ENCODE measurements around the gene XPR1.
A peak's percentile ranks its signal among the peaks of the same experiment; 100 is the strongest.
"Not testable (repeated sequence)": the region's sequence is repeated elsewhere in the genome, so short reads cannot be mapped to it uniquely, and the experiment has no call there.

The XPR1 gene

DNA sequence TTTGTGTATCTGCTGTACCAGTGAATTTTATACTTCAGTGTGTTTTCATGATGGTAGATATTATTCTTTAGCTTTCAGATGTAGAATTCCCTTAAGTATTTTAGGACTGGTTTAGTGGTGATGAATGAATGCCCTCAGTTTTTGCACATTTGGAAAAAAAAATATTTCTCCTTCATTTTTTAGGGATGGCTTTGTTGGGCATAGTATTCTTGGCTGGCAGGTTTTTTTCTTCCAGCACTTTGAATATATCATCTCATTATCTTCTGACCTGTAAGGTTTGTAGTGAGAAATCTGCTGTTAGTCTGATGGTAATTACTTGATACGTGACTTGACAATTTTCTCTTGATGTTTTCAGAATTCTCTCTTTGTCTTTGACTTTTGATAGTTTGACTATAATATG, 66.8 kb downstream of the XPR1 start:
- no peak for DNase-seq (ENCODE audit: extremely low spot score, insufficient read length, low read depth)
- FAIRE-seq = no peak

DNA sequence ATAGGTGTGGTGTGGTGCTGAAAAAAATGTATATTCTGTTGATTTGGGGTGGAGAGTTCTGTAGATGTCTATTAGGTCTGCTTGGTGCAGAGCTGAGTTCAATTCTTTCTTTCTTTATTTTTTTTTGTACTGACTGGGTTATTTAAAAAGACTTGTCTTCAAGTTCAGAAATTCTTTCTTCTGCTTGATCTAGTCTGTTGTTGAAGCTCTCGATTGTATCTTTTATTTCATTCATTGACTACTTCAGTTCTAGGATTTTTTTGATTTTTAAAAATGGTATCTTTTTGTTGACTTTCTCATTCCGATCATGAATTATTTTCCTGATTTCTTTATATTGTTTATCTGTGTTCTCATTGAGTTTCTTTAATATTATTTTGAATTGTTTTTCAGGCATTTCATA, 70.6 kb downstream of the XPR1 start:
- DNase-seq (ENCODE audit: extremely low spot score, insufficient read length, low read depth) = not testable (repeated sequence)

DNA sequence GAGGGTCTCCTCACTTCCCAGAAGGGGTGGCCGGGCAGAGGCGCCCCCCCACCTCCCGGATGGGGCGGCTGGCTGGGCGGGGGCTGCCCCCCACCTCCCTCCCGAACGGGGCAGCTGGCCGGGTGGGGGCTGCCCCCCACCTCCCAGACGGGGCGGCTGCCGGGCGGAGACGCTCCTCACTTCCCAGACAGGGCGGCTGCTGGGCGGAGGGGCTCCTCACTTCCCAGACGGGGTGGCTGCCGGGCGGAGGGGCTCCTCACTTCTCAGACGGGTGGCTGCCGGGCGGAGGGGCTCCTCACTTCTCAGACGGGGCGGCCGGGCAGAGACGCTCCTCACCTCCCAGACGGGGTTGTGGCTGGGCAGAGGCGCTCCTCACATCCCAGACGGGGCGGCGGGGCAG, 78.9 kb downstream of the XPR1 start:
- not testable (repeated sequence) for DNase-seq (ENCODE audit: extremely low spot score, insufficient read length, low read depth); FAIRE-seq

More for the DNA sequence above, 70.6 kb downstream of the XPR1 start:
- not testable (repeated sequence) for FAIRE-seq

DNA sequence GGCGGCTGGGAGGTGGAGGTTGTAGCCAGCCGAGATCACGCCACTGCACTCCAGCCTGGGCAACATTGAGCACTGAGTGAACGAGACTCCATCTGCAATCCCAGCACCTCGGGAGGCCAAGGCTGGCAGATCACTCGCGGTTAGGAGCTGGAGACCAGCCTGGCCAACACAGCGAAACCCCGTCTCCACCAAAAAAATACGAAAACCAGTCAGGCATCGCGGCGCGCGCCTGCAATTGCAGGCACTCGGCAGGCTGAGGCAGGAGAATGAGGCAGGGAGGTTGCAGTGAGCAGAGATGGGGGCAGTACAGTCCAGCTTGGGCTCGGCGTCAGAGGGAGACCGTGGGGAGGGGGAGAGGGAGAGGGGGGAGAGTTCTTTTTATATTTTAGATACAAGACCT, 79.4 kb downstream of the XPR1 start:
- not testable (repeated sequence) for FAIRE-seq; DNase-seq (ENCODE audit: extremely low spot score, insufficient read length, low read depth)

DNA sequence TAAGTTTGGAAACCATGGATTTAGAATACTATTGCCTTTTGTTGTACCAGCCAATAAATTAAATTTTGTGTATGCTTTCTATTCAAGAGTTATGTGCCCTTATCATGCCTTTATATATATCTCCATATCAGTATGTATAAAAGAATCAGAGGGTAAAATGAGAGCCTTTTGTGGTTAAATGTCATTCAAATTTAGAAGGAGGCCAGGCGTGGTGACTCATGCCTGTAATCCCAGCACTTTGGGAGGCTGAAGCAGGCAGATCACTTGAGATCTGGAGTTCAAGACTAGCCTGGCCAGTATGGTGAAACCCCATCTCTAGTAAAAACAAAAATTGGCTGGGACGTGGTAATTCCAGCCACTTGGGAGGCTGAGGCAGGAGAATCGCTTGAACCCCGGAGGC, 88.9 kb downstream of the XPR1 start:
- DNase-seq (ENCODE audit: extremely low spot score, insufficient read length, low read depth) = no peak
- no peak for FAIRE-seq

DNA sequence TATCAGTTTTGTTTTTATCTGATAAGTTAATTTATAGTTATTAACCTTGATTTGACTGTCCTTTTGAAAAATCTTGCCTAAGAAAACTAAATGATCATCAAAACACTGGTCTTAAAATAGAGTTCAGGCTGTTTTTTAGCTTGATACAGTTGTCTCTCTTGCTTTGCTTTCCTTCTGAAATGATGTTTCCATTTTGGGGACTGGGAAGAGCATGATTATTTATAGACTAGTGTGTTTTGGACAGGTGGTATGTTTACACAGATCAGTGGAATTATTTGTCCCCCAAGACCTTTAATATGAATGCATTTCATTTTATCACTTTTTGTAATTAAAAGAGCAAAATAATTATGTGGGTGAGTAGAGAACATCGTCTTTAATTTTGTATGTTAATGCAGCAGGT, 90.8 kb downstream of the XPR1 start:
- DNase-seq (ENCODE audit: extremely low spot score, insufficient read length, low read depth) = no peak
- FAIRE-seq = no peak

DNA sequence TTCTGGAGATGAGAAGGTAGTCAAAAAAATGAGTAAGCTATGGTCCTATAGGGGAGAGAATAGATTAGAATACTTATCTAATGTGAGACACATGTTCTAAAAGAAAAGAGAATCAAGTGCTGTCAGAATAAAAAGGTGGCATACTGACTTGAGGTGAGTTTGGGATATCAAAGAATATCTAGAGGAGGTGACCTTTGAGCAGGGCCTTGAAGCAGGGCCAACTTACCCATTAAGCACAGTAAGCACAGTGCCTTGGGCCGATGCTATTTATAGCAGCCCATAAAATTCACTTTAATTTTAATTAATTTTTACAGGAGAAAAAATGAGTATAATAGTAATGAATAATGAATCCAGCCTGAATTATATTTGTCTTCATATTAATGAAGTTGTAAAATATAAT, 92.2 kb downstream of the XPR1 start:
- FAIRE-seq = no peak

DNA sequence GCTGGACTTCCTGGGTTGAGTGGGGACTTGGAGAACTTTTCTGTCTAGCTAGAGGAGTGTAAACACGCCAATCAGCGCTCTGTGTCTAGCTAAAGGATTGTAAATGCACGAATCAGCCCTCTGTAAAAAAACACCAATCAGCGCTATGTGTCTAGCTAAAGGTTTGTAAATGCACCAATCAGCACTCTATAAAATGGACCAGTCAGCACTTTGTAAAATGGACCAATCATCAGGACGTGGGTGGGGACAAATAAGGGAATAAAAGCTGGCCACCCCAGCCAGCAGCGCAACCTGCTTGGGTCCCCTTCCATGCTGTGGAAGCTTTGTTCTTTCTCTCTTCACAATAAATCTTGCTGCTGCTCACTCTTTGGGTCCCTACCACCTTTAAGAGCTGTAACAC, 94.2 kb downstream of the XPR1 start:
- not testable (repeated sequence) for DNase-seq (ENCODE audit: extremely low spot score, insufficient read length, low read depth); FAIRE-seq

More for the DNA sequence above, 92.2 kb downstream of the XPR1 start:
- no peak for DNase-seq (ENCODE audit: extremely low spot score, insufficient read length, low read depth)

DNA sequence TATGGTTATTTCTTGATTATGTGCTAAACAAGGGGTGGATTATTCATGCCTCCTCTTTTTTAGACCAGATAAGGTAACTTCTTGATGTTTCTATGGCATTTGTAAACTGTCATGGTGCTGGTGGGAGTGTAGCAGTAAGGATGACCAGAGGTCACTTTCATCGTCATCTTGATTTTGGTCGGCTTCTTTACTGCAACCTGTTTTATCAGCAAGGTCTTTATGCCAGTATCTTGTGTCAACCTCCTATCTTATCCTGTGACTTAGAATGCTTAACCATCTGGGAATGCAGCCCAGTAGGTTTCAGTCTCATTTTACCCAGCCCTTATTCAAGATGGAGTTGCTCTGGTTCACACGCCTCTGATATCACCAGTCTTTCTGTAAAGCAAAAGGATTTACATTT, 95.9 kb downstream of the XPR1 start:
- peak; percentile 12 for FAIRE-seq
- DNase-seq (ENCODE audit: extremely low spot score, insufficient read length, low read depth) = not testable (repeated sequence)

DNA sequence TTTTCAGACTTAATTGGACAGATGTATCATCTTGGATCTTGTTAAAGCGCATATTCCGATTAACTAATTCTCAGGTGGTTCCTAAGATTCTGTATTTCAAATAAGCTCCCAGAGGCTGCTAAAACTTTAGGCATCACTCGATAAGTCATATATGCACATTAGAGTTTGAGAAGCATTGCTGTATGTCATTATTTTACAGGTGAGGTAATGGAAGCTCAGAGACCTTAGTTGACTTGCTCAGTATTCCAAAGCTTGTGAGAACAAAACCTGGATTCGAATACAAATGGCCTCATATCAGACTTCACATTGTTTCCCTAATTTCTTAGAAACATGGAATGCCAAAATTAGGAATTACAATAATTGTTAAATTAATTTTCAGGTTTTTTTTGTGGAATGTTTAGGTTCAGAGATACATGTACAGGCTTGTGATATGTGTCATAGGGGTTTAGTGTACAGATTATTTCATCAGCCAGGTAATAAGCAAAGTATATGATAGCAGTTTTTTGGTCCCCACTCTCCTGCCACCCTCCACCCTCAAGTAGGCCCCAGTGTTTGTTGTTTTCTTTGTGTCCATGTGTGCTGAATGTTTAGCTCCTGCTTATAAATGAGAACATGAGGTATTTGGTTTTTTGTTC, 96.8 kb downstream of the XPR1 start:
- FAIRE-seq (no peak), DNase-seq (ENCODE audit: extremely low spot score, insufficient read length, low read depth) (no peak)

DNA sequence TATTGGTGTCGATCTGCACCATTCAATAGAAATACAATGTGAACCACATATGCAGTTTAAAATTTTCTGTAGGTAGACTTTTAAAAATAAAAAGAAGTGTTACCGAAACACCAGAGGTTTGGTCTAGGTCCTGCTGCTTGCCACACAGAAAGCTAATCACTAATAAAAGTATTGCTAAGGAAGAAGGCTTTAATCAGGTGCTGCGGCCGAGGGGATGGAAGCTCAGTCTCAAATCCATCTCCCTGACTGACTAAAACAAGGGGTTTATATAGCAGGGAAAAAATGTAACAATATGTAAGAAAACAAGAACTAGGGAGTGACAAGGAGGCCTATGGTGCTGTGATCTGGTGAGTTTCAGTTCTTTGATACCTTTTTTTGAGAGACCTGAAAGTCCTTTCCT, 99.3 kb downstream of the XPR1 start:
- no peak for FAIRE-seq
- no peak for DNase-seq (ENCODE audit: extremely low spot score, insufficient read length, low read depth)

DNA sequence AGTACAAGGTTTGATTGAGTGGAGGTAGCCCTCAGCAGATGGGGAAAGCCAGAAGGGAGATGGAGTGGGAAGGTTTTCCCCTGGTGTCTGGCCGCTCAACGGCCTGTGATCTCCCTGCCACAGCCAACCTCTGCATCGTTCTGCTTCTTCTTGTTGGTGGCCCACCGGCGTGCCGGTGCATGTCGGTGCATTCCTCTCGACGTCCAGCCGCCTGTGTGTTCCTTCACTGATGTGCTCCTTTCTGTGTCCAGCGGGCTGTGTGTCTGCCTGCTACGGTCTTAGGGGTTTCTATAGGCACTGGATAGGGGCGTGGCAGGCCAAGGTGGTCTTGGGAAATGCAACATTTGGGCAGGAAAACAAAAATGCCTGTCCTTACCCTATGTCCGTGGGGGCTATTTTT, 101.0 kb downstream of the XPR1 start:
- DNase-seq (ENCODE audit: extremely low spot score, insufficient read length, low read depth) (no peak), FAIRE-seq (no peak)

DNA sequence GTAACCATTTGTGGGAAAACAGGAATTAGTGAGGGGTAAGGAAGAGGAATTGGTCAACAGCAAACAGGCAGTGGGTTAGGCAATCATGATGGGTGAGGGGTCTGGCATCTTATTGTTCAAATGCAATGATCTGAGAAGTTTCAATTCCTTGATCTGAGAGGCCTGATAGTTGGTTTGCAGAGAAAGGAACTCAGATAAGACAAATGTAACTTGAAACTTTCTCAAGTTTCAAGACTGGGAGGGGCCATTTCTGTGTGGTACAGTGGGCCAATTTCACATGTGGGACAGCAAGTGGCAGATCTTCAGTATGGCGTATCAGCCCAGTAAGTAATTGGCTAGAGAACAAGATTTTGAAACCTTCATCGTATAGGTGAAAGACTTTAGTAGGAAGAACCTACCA, 102.5 kb downstream of the XPR1 start:
- DNase-seq (ENCODE audit: extremely low spot score, insufficient read length, low read depth) (no peak), FAIRE-seq (no peak)

DNA sequence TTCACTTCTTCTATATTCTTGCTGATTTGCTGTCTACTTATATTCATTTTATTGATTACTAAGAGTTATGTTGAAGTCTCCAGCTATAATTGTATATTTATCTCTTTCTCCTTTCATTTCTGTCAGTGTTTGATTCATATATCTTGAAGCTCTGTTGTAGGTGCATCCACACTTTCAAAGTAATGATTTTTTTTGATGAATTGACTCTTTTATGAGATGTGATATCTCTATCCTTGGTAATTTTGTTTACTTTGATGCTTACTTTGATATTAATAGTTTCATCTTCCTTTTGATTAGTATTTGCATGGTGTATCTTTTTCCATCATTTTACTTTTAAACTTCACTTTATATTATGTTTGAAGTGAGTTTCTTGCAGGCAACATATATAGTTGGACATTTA, 110.8 kb downstream of the XPR1 start:
- DNase-seq (ENCODE audit: extremely low spot score, insufficient read length, low read depth) = no peak
- no peak for FAIRE-seq

DNA sequence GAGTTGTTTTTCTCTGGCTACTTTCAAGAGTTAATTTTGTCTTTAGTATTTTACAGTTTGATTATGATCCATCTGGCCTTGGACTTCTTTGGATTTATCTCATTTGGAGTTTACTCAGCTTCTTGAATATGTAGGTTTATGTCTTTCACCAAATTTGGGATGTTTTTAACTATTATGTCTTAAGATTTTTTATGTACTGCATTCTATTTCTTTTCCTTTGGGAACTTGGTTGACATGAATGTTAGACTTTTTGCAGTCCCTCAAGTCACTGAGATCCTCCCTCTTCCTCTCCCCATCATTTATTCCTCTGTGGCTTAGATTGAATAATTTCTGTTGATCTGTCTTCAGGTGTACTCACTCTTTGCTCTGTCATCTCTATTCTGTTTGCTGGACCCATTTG, 112.0 kb downstream of the XPR1 start:
- FAIRE-seq (no peak), DNase-seq (ENCODE audit: extremely low spot score, insufficient read length, low read depth) (no peak)

DNA sequence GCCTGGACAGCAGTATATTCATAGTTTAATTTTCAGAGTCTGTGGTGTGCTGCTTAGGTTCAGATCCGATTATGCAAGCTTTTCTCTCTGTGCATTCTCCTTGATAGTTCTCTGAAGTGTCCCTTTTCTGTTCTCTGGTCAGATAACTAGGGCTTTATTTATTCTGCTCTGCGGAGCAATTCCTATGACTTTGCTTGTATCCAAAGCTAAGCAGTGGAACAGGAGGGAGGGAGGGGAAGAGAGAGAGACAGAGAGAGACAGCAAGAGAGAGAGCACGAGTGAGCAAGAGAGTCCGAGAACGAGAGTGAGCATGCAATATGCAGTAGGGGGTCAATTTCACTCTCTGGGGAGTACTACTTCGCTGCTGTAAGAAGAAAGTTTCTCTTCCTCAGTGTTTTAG, 113.3 kb downstream of the XPR1 start:
- no peak for FAIRE-seq
- no peak for DNase-seq (ENCODE audit: extremely low spot score, insufficient read length, low read depth)

DNA sequence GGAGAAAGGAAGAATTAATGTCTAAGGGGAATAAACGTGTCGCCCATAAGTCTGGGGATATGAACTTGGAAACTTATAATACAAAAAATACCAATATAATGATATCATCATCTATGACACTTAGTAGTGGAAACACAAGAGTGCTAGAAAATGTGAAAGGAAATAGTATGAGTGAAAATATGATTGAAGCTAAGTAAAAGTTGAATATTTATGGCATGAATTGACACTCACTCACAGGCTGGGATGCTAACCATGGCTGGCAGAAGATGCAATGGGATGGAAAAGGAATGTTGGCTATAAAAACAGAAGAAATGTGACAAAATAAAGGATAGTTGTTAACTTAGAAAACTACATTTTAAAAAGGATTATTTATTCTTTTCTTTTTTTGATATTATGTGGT, 120.1 kb downstream of the XPR1 start:
- DNase-seq (ENCODE audit: extremely low spot score, insufficient read length, low read depth) = no peak
- no peak for FAIRE-seq

DNA sequence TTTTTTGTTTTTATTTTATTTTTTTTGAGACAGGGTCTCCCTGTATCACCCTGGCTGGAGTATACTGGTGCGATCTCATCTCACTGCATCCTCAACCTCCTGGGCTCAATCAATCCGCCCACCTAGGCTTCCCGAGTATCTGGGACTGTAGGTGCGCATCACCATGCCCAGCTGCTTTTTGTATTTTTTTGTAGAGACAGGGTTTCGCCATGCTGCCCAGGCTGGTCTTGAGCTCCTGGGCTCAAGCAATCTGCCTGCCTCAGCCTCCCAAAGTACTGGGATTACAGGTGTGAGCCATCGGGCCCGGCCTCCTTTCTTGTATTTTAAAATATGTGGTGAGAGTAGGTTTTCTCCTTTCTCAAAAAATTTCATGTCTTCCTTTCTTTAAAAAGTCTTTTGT, 122.6 kb downstream of the XPR1 start:
- no peak for DNase-seq (ENCODE audit: extremely low spot score, insufficient read length, low read depth)
- FAIRE-seq = no peak

DNA sequence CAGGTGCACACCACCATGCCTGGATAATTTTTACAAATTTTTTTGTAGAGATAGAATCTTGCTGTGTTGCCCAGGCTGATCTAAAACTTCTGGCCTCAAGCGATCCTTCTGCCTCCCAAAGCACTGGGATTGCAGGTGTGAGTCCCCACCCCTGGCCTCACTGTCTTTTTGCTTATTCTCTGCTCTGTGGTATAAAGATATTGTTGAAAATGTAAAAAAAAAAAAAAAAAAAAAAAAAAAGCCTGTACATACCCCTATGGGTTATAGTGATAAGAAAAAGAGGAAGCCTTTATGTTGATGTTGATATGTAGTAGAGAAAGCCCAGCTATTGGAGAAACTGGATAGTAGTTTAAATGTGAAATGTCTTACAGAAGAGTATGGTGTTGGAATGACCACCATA, 125.8 kb downstream of the XPR1 start:
- no peak for DNase-seq (ENCODE audit: extremely low spot score, insufficient read length, low read depth)
- FAIRE-seq = no peak

DNA sequence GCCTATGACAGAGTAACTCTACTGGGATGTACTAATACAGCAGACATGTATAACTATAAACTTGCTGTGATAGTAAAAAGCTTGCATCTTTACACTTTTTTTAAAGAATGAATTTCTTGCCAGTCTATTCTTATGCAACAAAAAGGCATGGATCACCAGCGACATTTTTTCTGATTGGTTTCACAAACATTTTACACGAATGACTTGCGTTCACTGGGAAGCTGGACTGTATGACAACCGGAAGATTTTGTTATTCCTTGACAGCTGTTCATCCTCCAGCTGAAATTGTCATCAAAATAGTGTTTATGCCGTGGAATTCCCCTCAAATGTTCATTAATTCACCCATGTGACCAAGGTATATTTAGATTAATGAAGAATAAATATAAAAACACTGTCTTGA, 131.0 kb downstream of the XPR1 start:
- FAIRE-seq (no peak), DNase-seq (ENCODE audit: extremely low spot score, insufficient read length, low read depth) (no peak)

DNA sequence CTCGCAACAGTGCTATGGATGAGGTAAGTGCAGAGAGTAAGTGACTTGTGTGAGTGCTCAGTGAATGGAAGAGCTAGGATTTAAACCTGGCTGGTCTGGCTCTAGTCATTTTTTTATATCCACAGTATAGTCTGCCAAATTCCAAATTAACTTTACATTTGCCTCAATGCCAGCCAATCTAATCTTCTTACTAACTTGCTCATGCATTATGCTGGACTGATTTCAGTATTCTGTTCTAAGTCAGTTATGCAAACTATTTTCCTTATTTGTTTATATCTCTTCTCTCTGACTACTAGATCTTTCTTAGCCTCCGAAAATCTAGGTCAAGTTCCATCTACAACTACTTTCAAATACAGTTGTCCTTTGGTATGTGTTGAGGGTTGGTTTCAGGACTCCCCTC, 133.3 kb downstream of the XPR1 start:
- FAIRE-seq (no peak), DNase-seq (ENCODE audit: extremely low spot score, insufficient read length, low read depth) (no peak)

DNA sequence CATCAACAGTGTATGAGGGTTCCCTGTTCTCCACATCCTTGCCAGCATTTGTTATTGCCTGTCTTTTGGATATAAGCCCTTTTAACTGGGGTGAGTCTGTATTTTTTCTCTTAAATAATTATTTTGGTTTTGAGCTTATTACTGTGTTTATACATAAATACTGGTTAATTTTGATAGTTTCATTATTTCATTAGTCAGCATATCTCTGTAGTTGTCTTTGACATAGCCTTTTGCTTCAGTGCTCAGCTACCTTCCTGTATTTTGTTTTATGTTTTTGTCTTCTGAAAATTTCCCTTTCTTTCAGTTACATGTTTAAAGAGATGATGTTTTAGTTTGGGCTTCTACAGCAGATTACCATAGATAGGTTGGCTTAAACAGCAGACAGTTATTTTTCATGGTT, 138.1 kb downstream of the XPR1 start:
- no peak for FAIRE-seq
- DNase-seq (ENCODE audit: extremely low spot score, insufficient read length, low read depth) = no peak
